ENCODE data around the gene UBE2L3. TPM values are rescaled to one million over a fixed set of nuclear protein-coding genes. Genes with fewer than 3 reads are reported as not detected.
"Not testable (repeated sequence)": the region's sequence is repeated elsewhere in the genome, so short reads cannot be mapped to it uniquely, and the experiment has no call there.

UBE2L3 gene
- total RNA-seq, 5 donors from 2014 or later (not counting 1 experiment from before 2014, with no cell fraction given): 28.4 to 38.7 (median 34.3) TPM

- H3K27me3 ChIP-seq (replicated peaks in 1 of 2; ENCODE audit: control insufficient read depth in 2 of 2, extremely low read depth in 1 of 2, insufficient read depth in 2 of 2, low read length in 1 of 2); H3K9me3 ChIP-seq; H3K27ac ChIP-seq (ENCODE audit: low read length); H3K4me3 ChIP-seq (ENCODE audit: control insufficient read depth in 1 of 2, extremely low read depth in 1 of 2, low read length in 1 of 2); DNase-seq; H3K4me3 Mint-ChIP-seq; H3K9me3 Mint-ChIP-seq; H3K27ac Mint-ChIP-seq; H3K27me3 Mint-ChIP-seq; POLR2A ChIA-PET; ATAC-seq (replicated peaks in 1 of 4): not testable (repeated sequence)
- H3K36me3 ChIP-seq (ENCODE audit: control insufficient read depth in 2 of 2, extremely low read depth in 1 of 2, insufficient read depth in 1 of 2, low read length in 1 of 2): peaks cover 0 to 16% of the 10 kb centered on the region in 2 donors
- CTCF ChIA-PET: interaction anchor here (0.7 to 5.3 kb wide), 4 partner anchors 13 to 643 kb away, joined by 3 to 37 read pairs (median 5); partner anchors contain the start of genes CCDC116 (in 1 of the 2), THAP7 (in 1 of the 2) and YDJC (in 1 of the 2)
- peaks cover 31 to 35% (median 33%) of the 10 kb centered on the region in 3 donors for H3K4me1 Mint-ChIP-seq
- WGBS (ENCODE audit: insufficient coverage): 100% methylated on average over 2 of the region's 6 CpGs
- H3K36me3 Mint-ChIP-seq: peaks cover 21% of the 10 kb centered on the region
- peaks cover 7 to 37% of the 10 kb centered on the region in 2 experiments for H3K4me1 ChIP-seq (ENCODE audit: control insufficient read depth in 1 of 2, extremely low read depth in 1 of 2, insufficient read depth in 2 of 2, low read length in 2 of 2)
Measured at GRCh38 chr22:21645513-21645912, 78.0 kb downstream of the UBE2L3 start.

DNA sequence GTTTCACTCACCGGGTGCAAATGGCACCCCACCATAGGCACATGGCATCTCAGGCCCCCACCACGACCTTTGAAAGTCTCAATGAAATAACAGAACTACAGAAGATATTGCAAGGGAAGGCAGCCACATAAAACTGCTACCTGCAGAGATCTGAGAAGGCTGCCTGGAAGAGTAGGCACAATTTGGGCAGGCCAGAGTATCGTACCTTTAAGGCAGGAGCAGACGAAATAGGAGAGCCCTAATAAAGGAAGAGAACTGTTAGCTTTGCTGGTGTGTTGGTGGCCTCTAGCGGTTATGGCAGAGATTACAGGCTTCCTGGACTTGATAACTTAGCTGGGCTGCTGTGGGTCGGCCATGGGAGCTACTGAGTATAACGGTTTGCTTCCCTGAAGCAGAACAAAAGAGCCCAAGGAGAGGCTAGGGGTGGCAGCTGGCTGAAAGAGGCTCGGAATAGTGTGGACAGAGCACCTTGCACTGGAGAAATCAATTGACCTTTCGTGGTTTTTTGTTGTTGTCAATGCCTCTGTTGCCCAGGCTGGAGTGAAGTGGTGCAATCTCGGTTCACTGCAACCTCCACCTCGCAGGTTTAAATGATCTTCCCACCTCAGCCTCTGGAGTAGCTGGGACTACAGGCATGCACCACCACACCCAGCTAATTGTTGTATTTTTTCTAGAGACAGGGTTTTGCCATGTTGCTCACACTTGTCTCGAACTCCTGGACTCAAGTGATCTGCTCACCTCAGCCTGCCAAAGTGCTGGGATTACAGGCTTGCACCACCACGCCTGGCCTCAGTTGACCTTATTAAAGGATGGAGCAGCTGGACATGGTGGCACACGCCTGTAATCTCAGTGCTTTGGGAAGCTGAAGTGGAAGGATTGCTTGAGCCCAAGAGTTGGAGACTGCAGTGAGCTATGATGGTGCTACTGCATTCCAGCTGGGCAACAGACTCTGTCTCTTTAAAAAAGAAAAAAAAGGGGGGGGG lies 79.4 kb downstream of the UBE2L3 start:
- Mint-ChIP-seq H3K4me3 (no peak overlapping the region), H3K4me1 (peaks cover 35 to 38% (median 36%) of the 10 kb centered on the region in 3 donors), H3K27ac (no peak overlapping the region), H3K36me3 (peaks cover 21% of the 10 kb centered on the region), H3K27me3 (no peaks in the 10 kb centered on the region), H3K9me3 (no peaks in the 10 kb centered on the region)
- Histone ChIP-seq H3K9me3 (no peaks in the 10 kb centered on the region), H3K27me3 (replicated peaks in 1 of 2; ENCODE audit: control insufficient read depth in 2 of 2, extremely low read depth in 1 of 2, insufficient read depth in 2 of 2, low read length in 1 of 2) (no peaks in the 10 kb centered on the region), H3K27ac (ENCODE audit: low read length) (no peak overlapping the region), H3K4me1 (ENCODE audit: control insufficient read depth in 1 of 2, extremely low read depth in 1 of 2, insufficient read depth in 2 of 2, low read length in 2 of 2) (peaks cover 12 to 41% of the 10 kb centered on the region in 2 experiments), H3K4me3 (ENCODE audit: control insufficient read depth in 1 of 2, extremely low read depth in 1 of 2, low read length in 1 of 2) (no peak overlapping the region), H3K36me3 (ENCODE audit: control insufficient read depth in 2 of 2, extremely low read depth in 1 of 2, insufficient read depth in 1 of 2, low read length in 1 of 2) (peaks cover 0 to 16% of the 10 kb centered on the region in 2 donors)
- 42% methylated on average over 11 of the region's 14 CpGs for WGBS (ENCODE audit: insufficient coverage)
- ATAC-seq (replicated peaks in 1 of 4) (peak; percentile 11 to 17 (median 16)), DNase-seq (peak; percentile 55 to 90 (median 75))
- ChIA-PET POLR2A (interaction anchor here in 1 of 2 donors (0.6 kb wide), 1 partner anchor 18 kb away, joined by 3 read pairs; no protein-coding TSS in a partner anchor), CTCF (interaction anchor here (0.5 to 5.3 kb wide), 13 partner anchors 9 to 1710 kb away, joined by 3 to 37 read pairs (median 3); partner anchors contain the start of genes CCDC116 (in 1 of the 2) and YDJC (in 1 of the 2))

DNA sequence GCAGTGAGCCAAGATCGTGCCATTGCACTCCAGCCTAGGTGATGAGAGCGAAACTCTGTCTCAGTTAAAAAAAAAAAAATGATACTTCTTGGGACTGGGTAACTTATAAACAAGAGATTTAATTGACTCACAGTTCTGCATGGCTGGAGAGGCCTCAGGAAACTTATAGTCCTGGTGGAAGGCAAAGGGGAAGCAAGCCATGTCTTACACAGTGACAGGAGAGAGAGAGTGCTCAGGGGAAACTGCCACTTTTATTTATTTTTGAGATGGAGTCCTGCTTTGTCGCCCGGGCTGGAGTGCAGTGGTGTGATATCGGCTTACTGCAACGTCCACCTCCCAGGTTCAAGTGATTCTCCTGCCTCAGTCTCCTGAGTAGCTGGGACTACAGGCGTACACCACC lies 82.8 kb downstream of the UBE2L3 start:
- Mint-ChIP-seq H3K27ac (no peak overlapping the region), H3K9me3 (no peaks in the 10 kb centered on the region), H3K4me3 (peak overlapping the region in 2 of 3 donors; percentile 21 to 90), H3K36me3 (peaks cover 16% of the 10 kb centered on the region), H3K4me1 (peaks cover 23 to 26% (median 24%) of the 10 kb centered on the region in 3 donors), H3K27me3 (no peaks in the 10 kb centered on the region)
- Histone ChIP-seq H3K36me3 (ENCODE audit: control insufficient read depth in 2 of 2, extremely low read depth in 1 of 2, insufficient read depth in 1 of 2, low read length in 1 of 2) (peaks cover 0 to 9% of the 10 kb centered on the region in 2 donors), H3K4me3 (ENCODE audit: control insufficient read depth in 1 of 2, extremely low read depth in 1 of 2, low read length in 1 of 2) (no peak overlapping the region), H3K9me3 (no peaks in the 10 kb centered on the region), H3K27me3 (replicated peaks in 1 of 2; ENCODE audit: control insufficient read depth in 2 of 2, extremely low read depth in 1 of 2, insufficient read depth in 2 of 2, low read length in 1 of 2) (no peaks in the 10 kb centered on the region), H3K4me1 (ENCODE audit: control insufficient read depth in 1 of 2, extremely low read depth in 1 of 2, insufficient read depth in 2 of 2, low read length in 2 of 2) (peaks cover 8 to 34% of the 10 kb centered on the region in 2 experiments), H3K27ac (ENCODE audit: low read length) (no peak overlapping the region)
- ATAC-seq (replicated peaks in 1 of 4) (no peak), DNase-seq (no peak)
- WGBS (ENCODE audit: insufficient coverage): 100% methylated on average over 5 of the region's 7 CpGs
- CTCF ChIA-PET: no interaction called here
- POLR2A ChIA-PET: no interaction called here

GRCh38 chr22:21650823-21651520 lies 83.5 kb downstream of the UBE2L3 start:
- no peaks in the 10 kb centered on the region for H3K27me3 Mint-ChIP-seq
- no peak for ATAC-seq (replicated peaks in 1 of 4)
- peaks cover 16% of the 10 kb centered on the region for H3K36me3 Mint-ChIP-seq
- CTCF ChIA-PET: interaction anchor here in 1 of 2 donors (1.0 kb wide), 1 partner anchor 22 kb away, joined by 6 read pairs; the partner anchor contains the start of gene YDJC
- peak overlapping the region; percentile 82 to 90 (median 83) for H3K4me3 Mint-ChIP-seq
- Histone ChIP-seq H3K27me3 (replicated peaks in 1 of 2; ENCODE audit: control insufficient read depth in 2 of 2, extremely low read depth in 1 of 2, insufficient read depth in 2 of 2, low read length in 1 of 2) (no peaks in the 10 kb centered on the region), H3K4me1 (ENCODE audit: control insufficient read depth in 1 of 2, extremely low read depth in 1 of 2, insufficient read depth in 2 of 2, low read length in 2 of 2) (peaks cover 8 to 34% of the 10 kb centered on the region in 2 experiments), H3K27ac (ENCODE audit: low read length) (no peak overlapping the region), H3K9me3 (no peaks in the 10 kb centered on the region), H3K4me3 (ENCODE audit: control insufficient read depth in 1 of 2, extremely low read depth in 1 of 2, low read length in 1 of 2) (peak overlapping the region; percentile 51 to 86), H3K36me3 (ENCODE audit: control insufficient read depth in 2 of 2, extremely low read depth in 1 of 2, insufficient read depth in 1 of 2, low read length in 1 of 2) (peaks cover 0 to 9% of the 10 kb centered on the region in 2 donors)
- H3K4me1 Mint-ChIP-seq: peaks cover 23 to 27% (median 24%) of the 10 kb centered on the region in 3 donors
- POLR2A ChIA-PET: no interaction called here
- H3K9me3 Mint-ChIP-seq: no peaks in the 10 kb centered on the region
- WGBS (ENCODE audit: insufficient coverage): 0% methylated on average over 5 of the region's 6 CpGs
- H3K27ac Mint-ChIP-seq: no peak overlapping the region
- no peak for DNase-seq

DNA sequence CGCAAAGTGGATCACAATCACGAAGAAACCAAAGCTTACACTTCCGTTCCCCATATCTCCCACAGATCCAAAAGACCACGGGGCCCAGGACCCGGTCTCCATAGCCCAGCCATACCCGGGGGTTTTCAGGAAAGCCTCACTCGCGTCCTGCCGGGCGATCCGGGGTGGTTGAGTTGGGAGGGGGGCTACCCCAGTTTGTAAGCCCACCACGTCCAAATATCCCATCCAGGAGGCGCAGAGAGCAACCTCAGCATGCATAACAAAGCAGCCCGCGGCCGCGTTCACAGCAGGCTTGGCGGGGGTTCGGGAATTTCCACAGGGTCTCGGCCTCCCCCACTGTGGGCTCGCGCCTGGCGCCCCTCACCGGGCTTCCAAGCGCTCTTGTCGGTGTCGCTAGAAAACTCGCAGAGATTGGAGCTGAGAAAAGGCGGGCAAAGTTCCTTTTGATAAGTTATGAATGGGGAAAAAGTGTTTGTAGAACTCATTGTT lies 84.1 kb downstream of the UBE2L3 start:
- no peak overlapping the region for H3K27ac Mint-ChIP-seq
- Histone ChIP-seq H3K27me3 (replicated peaks in 1 of 2; ENCODE audit: control insufficient read depth in 2 of 2, extremely low read depth in 1 of 2, insufficient read depth in 2 of 2, low read length in 1 of 2) (no peaks in the 10 kb centered on the region), H3K27ac (ENCODE audit: low read length) (no peak overlapping the region), H3K4me1 (ENCODE audit: control insufficient read depth in 1 of 2, extremely low read depth in 1 of 2, insufficient read depth in 2 of 2, low read length in 2 of 2) (peaks cover 11 to 32% of the 10 kb centered on the region in 2 experiments), H3K4me3 (ENCODE audit: control insufficient read depth in 1 of 2, extremely low read depth in 1 of 2, low read length in 1 of 2) (peak overlapping the region; percentile 51 to 86), H3K9me3 (no peaks in the 10 kb centered on the region), H3K36me3 (ENCODE audit: control insufficient read depth in 2 of 2, extremely low read depth in 1 of 2, insufficient read depth in 1 of 2, low read length in 1 of 2) (peaks cover 0 to 4% of the 10 kb centered on the region in 2 donors)
- POLR2A ChIA-PET: no interaction called here
- CTCF ChIA-PET: interaction anchor here in 1 of 2 donors (1.0 kb wide), 1 partner anchor 22 kb away, joined by 6 read pairs; the partner anchor contains the start of gene YDJC
- H3K27me3 Mint-ChIP-seq: no peaks in the 10 kb centered on the region
- ATAC-seq (replicated peaks in 1 of 4) (peak; percentile 2 to 45 (median 8)), DNase-seq (peak in 1 of 35 experiments; percentile 20)
- H3K4me1 Mint-ChIP-seq: peaks cover 24 to 28% (median 26%) of the 10 kb centered on the region in 3 donors
- 1% methylated on average over 16 of the region's 29 CpGs for WGBS (ENCODE audit: insufficient coverage)
- peaks cover 10% of the 10 kb centered on the region for H3K36me3 Mint-ChIP-seq
- H3K9me3 Mint-ChIP-seq: no peaks in the 10 kb centered on the region
- H3K4me3 Mint-ChIP-seq: peak overlapping the region; percentile 82 to 90 (median 83)
